Erythroblast (primary cell): ENCODE data around the gene VSIG10.

Source experiments
- GATA1 ChIP-seq: IDR thresholded peaks from 2 replicates; pipeline ENCODE4 v1.6.1; 2011; ENCODE audit warnings: low read depth, mild to moderate bottlenecking, control low read depth, low read length, moderate library complexity
- POLR2A ChIP-seq: IDR thresholded peaks from 2 replicates; pipeline ENCODE4 v1.6.1; 2011; ENCODE audit warnings: mild to moderate bottlenecking, low read length

DNA sequence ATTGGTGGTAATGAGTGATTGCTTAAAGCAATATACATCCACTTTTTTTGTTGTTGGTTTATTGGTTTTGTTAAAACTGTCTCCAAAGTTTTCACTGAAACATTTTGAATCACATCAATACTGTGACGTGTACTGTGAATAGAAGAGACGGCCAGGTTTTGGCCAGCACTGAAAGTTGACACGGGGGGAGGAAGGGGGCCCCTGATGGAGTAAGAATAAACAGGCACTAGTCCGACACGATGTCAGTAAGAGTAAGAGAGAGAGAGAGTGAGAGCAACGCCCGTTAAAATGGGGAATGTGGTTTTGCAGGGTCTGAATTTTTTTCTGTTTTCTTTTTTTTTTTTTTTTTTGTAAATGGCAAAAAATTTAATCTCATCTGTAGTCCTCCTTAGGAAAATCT lies 46.8 kb upstream of the VSIG10 start:
- TF ChIP-seq POLR2A (no peak), GATA1 (no peak)
